Endothelial cell (in vitro differentiated cells): ENCODE measurements around the gene RPP25L. TPM values are rescaled to one million over a fixed set of nuclear protein-coding genes. Genes with fewer than 3 reads are reported as not detected.

Experiments used
- DNase-seq: peaks from one replicate; pipeline ENCODE4 v3.0.0; 2021; ENCODE audit warnings: low spot score
- H3K27ac Mint-ChIP-seq: one replicate; pipeline ENCODE4 v1.8.0; 2021; ENCODE audit warnings: mixed read lengths, inconsistent platforms; ENCODE audit not compliant: unreplicated experiment
- H3K27me3 Mint-ChIP-seq: one replicate; pipeline ENCODE4 v1.8.0; 2021; ENCODE audit warnings: mild to moderate bottlenecking, moderate library complexity, mixed read lengths, inconsistent platforms; ENCODE audit not compliant: unreplicated experiment
- H3K36me3 Mint-ChIP-seq: one replicate; pipeline ENCODE4 v1.8.0; 2021; ENCODE audit warnings: mild to moderate bottlenecking, low read depth, mixed read lengths, inconsistent platforms; ENCODE audit not compliant: unreplicated experiment
- H3K4me1 Mint-ChIP-seq: one replicate; pipeline ENCODE4 v1.8.0; 2021; ENCODE audit warnings: mild to moderate bottlenecking, mixed read lengths, inconsistent platforms; ENCODE audit not compliant: unreplicated experiment
- H3K4me3 Mint-ChIP-seq: one replicate; pipeline ENCODE4 v1.8.0; 2021; ENCODE audit warnings: mild to moderate bottlenecking, mixed read lengths, inconsistent platforms; ENCODE audit not compliant: unreplicated experiment
- H3K9me3 Mint-ChIP-seq: one replicate; pipeline ENCODE4 v1.8.0; 2021; ENCODE audit warnings: mixed read lengths, inconsistent platforms; ENCODE audit not compliant: unreplicated experiment
- total RNA-seq: library from RNA; stranded (reverse); fragmentation: NEBNext Ultra II Directional; extraction: Animal tissue kit (Norgen Biotek cat#: 25700); gene quantifications from one replicate; pipeline ENCODE4 v1.2.1, GENCODE V29; 2021; ENCODE audit not compliant: unreplicated experiment
- TF ChIP-seq, protein P1 (sequence below): fragments of 200-600 bp; sonication (generic); IDR thresholded peaks from one replicate; pipeline ENCODE4 v1.5.0; 2021; ENCODE audit warnings: antibody characterized with exemption; ENCODE audit not compliant: unreplicated experiment

The RPP25L gene
- total RNA-seq, 1 donor from 2014 or later, result 12.9 TPM

DNA sequence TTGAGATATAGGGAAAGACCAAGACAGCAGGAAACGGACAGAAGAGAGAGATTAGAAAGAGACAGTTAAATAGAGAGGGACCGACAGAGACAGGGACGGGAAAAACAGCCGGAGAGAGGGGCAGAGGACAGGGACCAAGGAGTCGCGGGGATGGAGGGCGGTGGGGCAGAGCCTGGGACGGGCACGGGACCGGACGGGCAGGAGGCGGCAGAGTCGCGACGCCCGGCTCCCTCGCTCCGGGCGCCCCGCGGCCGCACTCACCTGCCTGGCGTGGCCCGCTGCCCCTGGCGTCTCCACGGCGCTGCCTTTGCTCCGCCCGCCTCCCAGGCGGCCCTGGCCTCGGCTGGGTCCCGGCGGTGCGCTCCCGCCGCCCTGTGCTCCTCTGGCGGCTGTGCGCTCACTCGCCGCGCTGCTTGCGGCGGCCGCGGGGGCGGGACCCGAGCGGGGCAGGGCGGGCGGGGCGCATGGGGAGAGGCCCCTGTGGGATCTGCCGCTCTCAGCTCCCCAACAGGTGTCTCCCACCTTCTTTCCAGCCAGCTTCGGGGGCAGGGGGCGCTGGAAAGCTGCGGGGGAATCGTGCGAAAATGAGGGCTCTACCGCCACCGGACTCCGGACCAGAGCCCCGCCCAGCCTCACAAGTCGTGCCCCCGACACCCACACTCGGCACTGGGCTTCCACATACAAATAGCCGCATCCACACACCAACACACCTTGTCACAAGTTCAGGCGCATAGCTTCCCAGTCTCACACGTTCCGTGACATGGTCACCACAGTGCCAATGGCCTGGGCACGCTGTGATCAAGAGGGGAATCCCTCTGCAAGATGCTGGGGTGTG is 17.0 kb upstream of the RPP25L start, which contains the start of gene ARID3C:
ARID3C (minus strand) TSS at position 411 of the 835 bp plus-strand sequence. CDS start 1,052 bp downstream, outside the sequence.
- peak; percentile 41 for DNase-seq
- H3K27me3 Mint-ChIP-seq, result peaks cover 33% of the 10 kb centered on the region
- H3K4me1 Mint-ChIP-seq, result peaks cover 11% of the 10 kb centered on the region
- no peaks in the 10 kb centered on the region for H3K9me3 Mint-ChIP-seq
- H3K4me3 Mint-ChIP-seq, result peak within 1 kb of the TSS; percentile 88
- TF ChIP-seq, protein P1, sequence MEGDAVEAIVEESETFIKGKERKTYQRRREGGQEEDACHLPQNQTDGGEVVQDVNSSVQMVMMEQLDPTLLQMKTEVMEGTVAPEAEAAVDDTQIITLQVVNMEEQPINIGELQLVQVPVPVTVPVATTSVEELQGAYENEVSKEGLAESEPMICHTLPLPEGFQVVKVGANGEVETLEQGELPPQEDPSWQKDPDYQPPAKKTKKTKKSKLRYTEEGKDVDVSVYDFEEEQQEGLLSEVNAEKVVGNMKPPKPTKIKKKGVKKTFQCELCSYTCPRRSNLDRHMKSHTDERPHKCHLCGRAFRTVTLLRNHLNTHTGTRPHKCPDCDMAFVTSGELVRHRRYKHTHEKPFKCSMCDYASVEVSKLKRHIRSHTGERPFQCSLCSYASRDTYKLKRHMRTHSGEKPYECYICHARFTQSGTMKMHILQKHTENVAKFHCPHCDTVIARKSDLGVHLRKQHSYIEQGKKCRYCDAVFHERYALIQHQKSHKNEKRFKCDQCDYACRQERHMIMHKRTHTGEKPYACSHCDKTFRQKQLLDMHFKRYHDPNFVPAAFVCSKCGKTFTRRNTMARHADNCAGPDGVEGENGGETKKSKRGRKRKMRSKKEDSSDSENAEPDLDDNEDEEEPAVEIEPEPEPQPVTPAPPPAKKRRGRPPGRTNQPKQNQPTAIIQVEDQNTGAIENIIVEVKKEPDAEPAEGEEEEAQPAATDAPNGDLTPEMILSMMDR, result no peak
- H3K36me3 Mint-ChIP-seq, result peaks cover 6% of the 10 kb centered on the region
- H3K27ac Mint-ChIP-seq, result no peak within 1 kb of the TSS

DNA sequence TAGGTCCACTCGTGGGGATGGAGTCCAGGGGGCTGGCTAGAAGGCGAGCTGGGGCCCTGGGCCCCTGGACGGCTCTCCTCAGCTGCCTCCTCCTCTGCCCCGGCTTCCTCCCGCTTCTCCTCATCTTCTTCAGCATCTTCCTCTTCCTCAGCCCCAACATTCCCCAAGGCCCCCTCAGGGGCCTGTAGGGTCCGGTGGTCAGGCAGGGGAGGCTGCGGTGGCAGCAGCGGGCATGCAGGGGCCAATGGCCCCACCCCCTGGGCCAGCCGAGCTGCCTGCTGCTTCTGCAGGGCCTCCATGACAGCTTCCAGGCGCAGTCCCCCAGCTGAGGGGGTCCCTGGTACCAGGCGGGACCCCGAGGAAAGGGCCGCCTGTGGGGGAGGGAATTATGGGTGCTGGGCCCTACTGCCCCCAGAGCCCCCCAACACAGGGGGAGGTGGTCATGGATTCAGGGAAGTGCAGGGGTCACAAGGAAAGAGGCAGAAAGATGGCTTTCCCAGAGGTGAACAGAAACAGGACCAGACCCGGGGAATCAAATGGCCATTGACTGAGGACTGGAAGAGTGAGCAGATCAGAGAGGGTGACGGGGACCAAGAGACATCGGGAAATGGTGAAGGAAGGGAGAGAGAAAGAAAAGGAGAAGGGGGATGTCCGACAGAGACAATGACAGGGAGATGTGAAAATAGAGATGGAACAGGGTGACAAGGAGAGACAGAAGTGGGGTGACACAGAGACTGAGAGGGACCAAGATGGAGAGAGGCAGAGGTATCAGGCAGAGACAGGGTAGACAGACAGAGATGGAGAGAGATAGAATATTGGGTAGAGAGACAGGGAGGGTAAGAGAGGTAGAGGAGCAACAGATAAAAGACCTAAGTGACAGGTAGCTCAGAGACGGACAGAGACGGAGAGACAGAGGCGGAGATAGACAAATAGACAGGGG is 16.1 kb upstream of the RPP25L start:
- DNase-seq, result no peak
- TF ChIP-seq, protein P1, result no peak
- peak overlapping the region; percentile 88 for H3K4me3 Mint-ChIP-seq
- peaks cover 6% of the 10 kb centered on the region for H3K36me3 Mint-ChIP-seq
- peaks cover 11% of the 10 kb centered on the region for H3K4me1 Mint-ChIP-seq
- no peaks in the 10 kb centered on the region for H3K9me3 Mint-ChIP-seq
- H3K27ac Mint-ChIP-seq, result no peak overlapping the region
- peaks cover 35% of the 10 kb centered on the region for H3K27me3 Mint-ChIP-seq

DNA sequence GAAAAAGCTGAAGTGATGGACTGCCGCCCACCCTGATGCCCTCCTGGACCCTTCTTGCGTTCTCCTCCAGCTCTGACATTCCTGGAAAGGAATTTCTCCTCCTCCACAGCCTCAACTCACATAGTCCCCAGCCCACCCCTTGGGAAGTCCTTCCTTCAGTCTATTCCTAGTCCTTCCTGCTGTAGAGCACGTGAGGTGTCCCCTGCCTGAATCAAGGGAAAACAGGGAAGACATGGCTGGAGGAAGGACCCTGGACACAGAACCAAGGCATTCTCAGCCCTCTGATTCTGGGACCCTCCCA is 13.2 kb upstream of the RPP25L start:
- Mint-ChIP-seq H3K9me3 (no peaks in the 10 kb centered on the region), H3K27me3 (peaks cover 37% of the 10 kb centered on the region), H3K36me3 (peaks cover 6% of the 10 kb centered on the region), H3K4me3 (no peak overlapping the region), H3K27ac (no peak overlapping the region), H3K4me1 (peaks cover 16% of the 10 kb centered on the region)
- TF ChIP-seq, protein P1, result no peak
- DNase-seq, result no peak

DNA sequence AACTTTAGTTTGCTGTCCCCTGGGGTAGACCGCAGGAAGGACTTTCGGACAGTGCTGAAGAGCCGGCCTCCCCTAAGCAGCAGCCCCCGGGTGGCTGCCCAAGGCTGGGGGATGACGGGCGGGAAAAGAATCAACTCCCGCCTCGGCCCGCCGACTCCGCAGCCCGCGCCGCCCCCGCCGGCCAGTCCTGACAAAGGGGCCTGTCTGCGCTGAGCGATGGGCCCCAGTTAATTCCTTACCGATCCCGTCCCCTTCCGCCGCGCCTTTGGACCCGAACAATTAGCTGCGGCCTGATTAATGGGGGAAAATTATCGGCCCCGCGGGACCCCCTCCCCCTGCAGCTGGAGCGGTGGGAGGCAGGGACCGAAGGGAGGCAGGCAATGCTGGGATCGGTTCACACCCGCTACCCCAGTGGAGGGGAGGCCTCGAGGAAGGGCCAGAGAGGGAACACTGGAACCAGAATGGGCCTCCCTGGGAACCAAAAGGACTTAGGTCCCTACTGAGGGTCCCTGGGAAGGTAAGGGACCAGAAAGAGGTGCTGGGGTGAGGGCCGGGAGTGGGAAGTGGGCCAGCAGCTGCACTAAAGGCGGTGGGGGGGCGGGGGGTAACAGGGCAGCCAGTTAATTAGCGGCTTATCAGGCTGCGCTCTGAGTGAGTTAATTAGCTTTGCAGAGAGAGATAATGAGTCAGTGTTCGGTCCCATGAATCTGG is 12.7 kb upstream of the RPP25L start:
- Mint-ChIP-seq H3K4me1 (peaks cover 20% of the 10 kb centered on the region), H3K36me3 (peaks cover 6% of the 10 kb centered on the region), H3K27ac (no peak overlapping the region), H3K9me3 (no peaks in the 10 kb centered on the region), H3K4me3 (no peak overlapping the region), H3K27me3 (peaks cover 32% of the 10 kb centered on the region)
- no peak for DNase-seq
- TF ChIP-seq, protein P1, result no peak
